Measurements from ENCODE around the gene CACNA1E. TPM values are rescaled to one million over a fixed set of nuclear protein-coding genes. Genes with fewer than 3 reads are reported as not detected.
A peak's percentile ranks its signal among the peaks of the same experiment; 100 is the strongest.
"Not testable (repeated sequence)": the region's sequence is repeated elsewhere in the genome, so short reads cannot be mapped to it uniquely, and the experiment has no call there.

The CACNA1E gene
- total RNA-seq, 1 donor from 2014 or later, result 0.35 TPM

GRCh38 chr1:181516706-181517105 is 33.4 kb downstream of the CACNA1E start:
- no peak for DNase-seq (ENCODE audit: low read depth)

GRCh38 chr1:181517181-181517875 is 34.0 kb downstream of the CACNA1E start:
- DNase-seq (ENCODE audit: low read depth), result no peak

DNA sequence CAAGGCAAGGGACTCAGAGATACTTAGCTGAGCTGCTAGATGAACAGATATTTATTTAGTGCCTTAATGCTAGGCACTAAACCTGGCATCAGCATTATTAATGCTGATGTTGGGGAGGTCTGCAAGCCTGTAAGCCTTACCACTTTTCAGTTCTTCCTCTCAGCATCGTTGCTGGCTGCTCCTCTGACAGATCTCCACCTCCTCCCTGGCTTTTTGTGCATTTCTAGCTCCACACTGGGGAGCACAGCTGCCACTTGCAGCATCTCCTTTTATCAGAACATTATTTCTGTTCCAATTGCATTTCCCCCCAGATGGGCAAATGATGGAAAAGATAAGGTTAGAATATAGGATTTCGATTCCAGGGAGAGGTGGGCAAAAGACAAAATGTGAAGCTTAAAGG is 34.8 kb downstream of the CACNA1E start:
- no peak for DNase-seq (ENCODE audit: low read depth)

DNA sequence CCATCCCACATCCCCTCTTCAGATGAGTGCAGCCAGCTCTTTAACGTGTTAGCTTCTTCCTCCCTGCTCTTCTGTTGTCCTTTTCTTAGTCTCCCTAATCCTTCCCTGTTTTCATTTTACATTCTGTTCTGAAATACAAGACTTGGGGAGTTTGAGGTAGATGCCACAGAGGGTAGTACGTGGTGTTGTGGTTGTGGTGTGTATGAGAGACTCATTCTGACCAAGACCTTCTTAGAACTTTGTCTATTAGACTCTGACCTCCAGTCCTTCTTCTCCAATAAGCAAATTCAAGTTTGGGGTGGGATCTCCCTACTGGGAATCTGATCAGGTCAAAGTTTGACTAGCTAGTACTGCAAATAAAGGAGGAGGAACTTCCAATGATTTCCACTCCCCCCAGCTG is 39.5 kb downstream of the CACNA1E start:
- no peak for DNase-seq (ENCODE audit: low read depth)

DNA sequence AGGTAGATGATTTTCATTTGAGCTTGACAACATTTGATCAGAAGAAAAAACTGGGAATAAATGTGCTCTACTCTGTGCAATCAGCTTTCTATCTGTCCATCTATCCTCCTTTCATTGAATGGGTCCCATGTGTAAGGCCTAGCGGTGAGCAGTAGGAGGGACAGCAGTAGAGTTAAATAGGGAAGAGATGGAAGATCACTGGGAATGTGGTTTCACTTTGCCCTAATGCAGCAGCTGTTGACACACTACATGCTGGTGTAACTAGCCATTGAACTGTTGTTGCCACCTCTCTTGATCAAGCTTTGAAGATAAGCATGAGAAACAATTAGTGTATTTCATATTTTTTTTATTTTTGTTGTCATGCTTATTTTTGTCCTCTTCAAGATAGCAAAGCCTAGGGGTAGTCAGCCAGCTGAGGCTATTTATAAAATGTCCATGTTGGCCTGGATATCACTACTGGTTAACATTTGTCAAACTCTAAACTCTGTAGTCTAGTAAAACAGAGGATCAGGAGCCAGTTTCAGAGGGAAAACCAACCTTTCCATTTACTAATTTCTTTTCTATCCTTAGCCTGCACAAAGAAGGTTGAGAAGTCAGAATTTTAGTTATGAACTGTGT is 41.9 kb downstream of the CACNA1E start:
- no peak for DNase-seq (ENCODE audit: low read depth)

- not testable (repeated sequence) for DNase-seq (ENCODE audit: low read depth)
Observed at GRCh38 chr1:181528241-181528640, 44.9 kb downstream of the CACNA1E start.

DNA sequence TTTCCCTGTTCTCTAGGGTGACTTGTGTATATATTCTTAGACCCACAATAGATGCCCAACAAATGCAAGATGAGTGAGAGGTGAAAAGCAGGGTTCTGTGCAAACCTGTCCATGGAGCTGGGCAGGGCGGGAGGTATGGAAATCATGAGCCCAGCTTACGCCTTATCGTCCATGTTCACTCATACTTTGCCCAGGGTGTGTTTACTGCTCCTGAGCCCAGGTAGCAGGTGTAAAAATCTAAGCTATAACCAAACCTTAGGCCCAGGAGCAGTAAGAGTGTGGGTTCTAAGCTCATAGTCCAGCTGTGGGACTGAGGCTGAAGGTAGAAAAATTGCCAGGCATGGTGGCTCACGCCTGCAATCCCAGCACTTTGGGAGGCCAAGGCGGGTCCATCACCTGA is 48.1 kb downstream of the CACNA1E start:
- DNase-seq (ENCODE audit: low read depth), result no peak

DNA sequence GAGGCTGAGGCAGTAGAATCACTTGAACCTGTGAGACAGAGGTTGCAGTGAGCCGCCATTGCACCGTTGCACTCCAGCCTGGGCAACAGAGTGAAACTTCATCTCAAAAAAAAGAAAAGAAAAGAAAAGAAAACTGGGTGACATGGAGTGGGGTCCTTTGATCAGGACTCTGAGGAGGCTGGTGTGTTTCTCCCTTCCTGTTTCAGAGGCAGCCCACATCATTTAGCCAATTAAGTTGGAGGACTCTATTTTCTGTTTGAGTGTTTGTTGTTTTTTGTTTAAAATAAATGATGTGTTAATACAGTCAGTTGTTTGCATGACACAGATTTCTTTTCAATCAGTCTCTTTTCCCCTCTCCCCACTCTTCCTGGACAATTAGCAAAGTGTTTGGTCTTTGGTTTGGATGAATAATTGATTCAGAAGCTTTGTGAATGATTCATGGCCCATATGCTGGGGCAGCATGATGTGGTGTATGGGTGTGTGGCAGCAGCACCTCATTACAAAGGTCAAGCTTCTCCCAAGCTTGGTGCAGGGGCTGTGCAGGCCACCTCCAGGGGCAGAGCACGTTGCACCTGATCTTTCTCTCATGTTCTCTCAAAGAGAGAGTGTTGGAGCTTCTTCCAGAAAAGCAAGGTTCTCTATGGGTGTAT is 48.8 kb downstream of the CACNA1E start:
- DNase-seq (ENCODE audit: low read depth), result no peak

GRCh38 chr1:181538836-181539235 is 55.5 kb downstream of the CACNA1E start:
- no peak for DNase-seq (ENCODE audit: low read depth)

DNA sequence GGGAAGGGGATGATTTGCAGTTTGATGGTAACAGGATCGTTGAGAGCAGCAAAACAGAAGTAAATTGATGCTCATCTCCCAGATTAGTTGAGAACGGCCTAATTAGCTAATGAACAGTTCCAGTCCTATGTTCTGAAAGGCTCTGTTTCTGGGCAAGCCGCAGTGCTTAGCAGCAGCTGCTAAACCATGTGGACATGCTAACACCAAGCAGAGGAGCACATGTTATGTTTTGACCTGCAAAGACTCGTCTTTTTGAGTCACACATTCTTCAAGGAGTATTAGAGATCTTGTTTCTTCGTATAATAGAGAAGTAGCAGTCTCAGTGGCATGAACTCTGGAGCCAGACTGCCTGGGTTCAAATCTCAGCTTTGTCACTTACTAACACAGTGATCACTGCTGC is 58.1 kb downstream of the CACNA1E start:
- DNase-seq (ENCODE audit: low read depth), result no peak

GRCh38 chr1:181541947-181542346 is 58.6 kb downstream of the CACNA1E start:
- peak; percentile 1 for DNase-seq (ENCODE audit: low read depth)

- DNase-seq (ENCODE audit: low read depth), result not testable (repeated sequence)
Observed at GRCh38 chr1:181542406-181542805, 59.1 kb downstream of the CACNA1E start.

DNA sequence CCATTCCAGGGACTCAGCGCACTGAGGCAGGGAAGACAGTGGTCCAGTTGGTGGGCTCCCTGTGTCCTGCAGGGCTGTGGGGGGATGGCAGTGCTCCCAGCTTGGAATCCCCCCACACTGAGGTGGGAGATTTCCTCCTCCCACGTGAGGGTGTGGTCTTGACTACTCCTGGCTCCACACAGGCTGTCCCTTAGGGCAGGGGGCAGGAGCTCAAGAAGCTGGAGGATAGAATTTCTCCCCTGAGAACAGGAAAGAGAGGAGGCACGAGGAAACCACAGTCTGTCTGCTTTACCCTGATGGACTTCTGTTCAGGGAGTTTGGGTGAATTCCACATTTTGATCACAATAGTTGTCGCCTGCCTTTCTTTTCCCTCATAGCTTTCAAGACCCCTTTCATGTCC is 62.1 kb downstream of the CACNA1E start:
- DNase-seq (ENCODE audit: low read depth), result no peak

DNA sequence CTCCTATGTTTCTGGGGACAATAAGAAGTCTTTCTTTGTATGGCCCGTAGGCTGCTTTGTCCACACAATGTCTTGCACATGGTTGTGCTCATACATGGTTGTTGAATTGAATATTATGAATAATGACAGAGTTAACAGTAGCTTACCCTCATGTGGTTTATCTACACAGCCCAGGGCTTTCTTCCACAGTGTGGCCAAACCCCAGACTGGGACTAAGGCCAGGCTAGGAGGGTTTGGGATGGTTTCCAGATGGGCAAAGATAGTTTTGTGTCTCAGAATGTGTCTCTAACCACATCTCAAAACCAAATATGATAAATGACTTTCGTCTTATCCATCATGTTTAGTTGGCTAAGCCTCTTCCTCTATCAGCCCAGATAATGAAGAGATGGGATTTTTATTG is 65.2 kb downstream of the CACNA1E start:
- DNase-seq (ENCODE audit: low read depth), result no peak

DNA sequence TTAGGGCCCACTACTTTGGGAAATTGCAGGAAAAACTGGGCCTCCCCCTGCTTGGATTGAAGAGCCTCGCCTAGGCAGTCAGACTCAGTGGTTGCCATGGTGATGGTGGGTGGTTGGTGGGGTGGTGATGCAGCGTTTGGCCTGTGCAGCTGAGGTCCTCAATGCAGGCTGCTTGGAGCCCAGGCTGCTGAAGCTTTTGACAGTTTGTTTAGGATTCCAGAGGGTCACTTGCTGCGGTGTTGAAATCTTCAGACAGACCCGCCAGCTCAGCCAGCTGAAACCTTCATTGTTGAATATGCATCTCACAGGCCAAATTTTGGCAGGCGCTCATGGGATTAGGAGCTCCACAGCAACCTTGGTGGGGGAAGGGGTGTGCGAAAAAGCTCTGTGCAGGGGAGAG is 67.9 kb downstream of the CACNA1E start:
- no peak for DNase-seq (ENCODE audit: low read depth)

DNA sequence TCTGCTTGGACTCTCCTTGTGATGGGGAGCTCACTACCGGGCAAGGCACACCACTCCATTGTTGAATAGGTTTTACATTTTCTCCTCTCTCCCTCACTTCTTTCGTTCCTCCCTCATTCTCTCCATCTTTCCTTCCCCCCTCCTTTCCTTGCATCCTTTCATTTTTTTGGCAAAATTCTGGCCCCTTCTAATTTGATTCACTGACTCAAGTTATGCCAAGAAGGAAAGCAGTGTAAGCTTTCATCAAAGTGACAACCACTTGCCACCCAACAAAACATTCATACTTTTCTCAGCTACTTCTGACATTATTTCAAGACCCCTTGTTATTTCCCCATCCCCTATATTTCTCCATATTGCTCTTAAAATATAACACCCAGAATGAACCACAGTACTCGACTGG is 68.4 kb downstream of the CACNA1E start:
- no peak for DNase-seq (ENCODE audit: low read depth)

- DNase-seq (ENCODE audit: low read depth), result no peak
Observed at GRCh38 chr1:181554465-181554864, 71.1 kb downstream of the CACNA1E start.

DNA sequence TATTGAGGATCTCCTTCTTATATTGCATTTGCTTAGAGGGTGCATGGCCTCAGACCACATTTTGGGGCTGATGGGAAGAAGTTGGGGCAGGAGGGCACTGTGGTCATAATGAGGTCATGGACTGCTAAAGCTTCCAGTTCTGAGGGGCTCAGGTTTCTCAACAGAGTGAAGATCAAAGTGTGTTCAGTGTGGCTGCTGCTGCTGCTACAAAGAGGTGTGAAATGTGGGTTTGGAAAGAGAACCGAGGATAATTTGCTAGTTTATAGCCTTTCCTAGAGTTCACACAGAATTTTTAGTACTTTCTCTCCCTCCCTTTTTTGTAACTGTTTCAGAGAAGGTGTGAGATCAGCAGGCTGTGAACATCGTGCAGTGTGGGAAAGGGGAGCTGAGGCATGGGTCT is 73.3 kb downstream of the CACNA1E start:
- DNase-seq (ENCODE audit: low read depth), result no peak

DNA sequence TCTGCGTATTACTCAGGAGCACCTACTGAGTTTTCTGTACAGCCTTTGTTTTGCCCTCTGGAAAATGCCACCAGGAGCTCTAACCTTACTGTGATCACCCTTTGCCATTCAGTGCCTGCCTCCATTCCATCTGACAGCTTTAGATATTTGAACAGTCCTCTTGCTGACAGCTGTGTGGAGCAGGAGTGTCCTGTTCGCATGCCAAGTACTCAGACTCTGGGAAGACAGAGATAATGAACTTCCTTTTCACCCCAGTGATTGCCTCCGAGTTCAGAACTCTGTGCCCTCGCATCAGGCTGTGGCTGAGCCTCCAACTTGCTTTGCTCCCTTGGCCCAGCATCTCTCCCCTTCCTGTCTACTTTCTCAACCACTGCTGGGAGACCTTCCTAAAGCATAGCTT is 74.0 kb downstream of the CACNA1E start:
- no peak for DNase-seq (ENCODE audit: low read depth)

GRCh38 chr1:181558416-181558815 is 75.1 kb downstream of the CACNA1E start:
- no peak for DNase-seq (ENCODE audit: low read depth)

- DNase-seq (ENCODE audit: low read depth), result no peak
Observed at GRCh38 chr1:181559142-181559541, 75.8 kb downstream of the CACNA1E start.

DNA sequence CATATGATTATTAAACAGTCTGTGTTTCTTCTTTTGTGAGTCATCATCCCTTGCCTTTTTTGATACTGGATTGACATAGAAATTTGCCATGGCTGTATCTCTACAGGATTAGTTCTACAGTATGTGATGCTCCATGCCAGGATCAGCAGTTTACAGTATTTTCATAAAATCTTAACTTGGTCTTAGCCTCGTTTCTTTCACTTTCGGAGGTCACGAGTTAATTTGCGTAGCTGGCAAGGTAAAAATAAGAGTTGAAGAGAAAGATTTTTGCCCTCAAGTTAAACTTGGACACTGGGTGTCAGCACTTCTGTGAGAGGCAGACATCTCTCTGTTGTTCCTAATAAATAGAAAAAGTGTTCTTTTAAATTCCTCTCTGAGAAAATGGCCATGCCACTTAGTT is 79.1 kb downstream of the CACNA1E start:
- no peak for DNase-seq (ENCODE audit: low read depth)

GRCh38 chr1:181568736-181569135 is 85.4 kb downstream of the CACNA1E start:
- DNase-seq (ENCODE audit: low read depth), result no peak
